Keratinocyte (primary cell): ENCODE data around the gene F12. TPM values are rescaled to one million over a fixed set of nuclear protein-coding genes. Genes with fewer than 3 reads are reported as not detected.
"Not testable (repeated sequence)": the region's sequence is repeated elsewhere in the genome, so short reads cannot be mapped to it uniquely, and the experiment has no call there.

Source experiments
- DNase-seq: peaks from one replicate; pipeline ENCODE4 v3.0.0-alpha.2; 2011; ENCODE audit warnings: low read depth, missing footprints, low spot score
- FAIRE-seq: peaks from 2 replicates; lab custom pipeline; 2011; peaks lifted over from hg19 to GRCh38; lab: Jason Lieb, UNC
- H2AFZ ChIP-seq: 2 replicates; pipeline ENCODE4 v1.6.0; 2012; ENCODE audit warnings: low read length, control low read depth, inconsistent platforms; ENCODE audit not compliant: control insufficient read depth
- H3K27ac ChIP-seq: 2 replicates; pipeline ENCODE4 v1.5.1; 2011; ENCODE audit warnings: low read length; ENCODE audit not compliant: control insufficient read depth, insufficient read depth
- H3K27me3 ChIP-seq: 3 replicates; pipeline ENCODE4 v1.6.0; 2011; ENCODE audit warnings: low read length; ENCODE audit not compliant: control insufficient read depth, insufficient read depth; ENCODE audit errors: extremely low read depth
- H3K36me3 ChIP-seq, 2 experiments: 2 replicates in 1 of 2; 3 replicates in 1 of 2; pipeline ENCODE4 v1.5.1; 2011; ENCODE audit warnings: low read length in 2 of 2, mild to moderate bottlenecking in 1 of 2; ENCODE audit not compliant: control insufficient read depth in 2 of 2, insufficient read depth in 2 of 2; ENCODE audit errors: extremely low read depth in 1 of 2
- H3K4me1 ChIP-seq: 3 replicates; pipeline ENCODE4 v1.5.1; 2011; ENCODE audit warnings: low read length; ENCODE audit not compliant: control insufficient read depth, insufficient read depth; ENCODE audit errors: extremely low read depth
- H3K4me2 ChIP-seq: 3 replicates; pipeline ENCODE4 v1.6.0; 2011; ENCODE audit warnings: low read depth, low read length; ENCODE audit not compliant: control insufficient read depth, insufficient read depth; ENCODE audit errors: extremely low read depth
- H3K4me3 ChIP-seq, 3 experiments: fragments of 200-600 bp in 1 of 3; sonication (generic) in 1 of 3; 2 replicates in 2 of 3; 3 replicates in 1 of 3; pipeline ENCODE4 v1.5.1; 2011 to 2016; ENCODE audit warnings: low read length in 3 of 3, mild to moderate bottlenecking in 3 of 3, control low read depth in 2 of 3, inconsistent platforms in 1 of 3, low read depth in 1 of 3, mixed read lengths in 1 of 3, mixed run types in 1 of 3, moderate library complexity in 1 of 3; ENCODE audit not compliant: control insufficient read depth in 2 of 3, insufficient read depth in 2 of 3; ENCODE audit errors: extremely low read depth in 1 of 3
- H3K79me2 ChIP-seq: 2 replicates; pipeline ENCODE4 v1.6.0; 2012; ENCODE audit warnings: low read length; ENCODE audit not compliant: control insufficient read depth, insufficient read depth
- H3K9ac ChIP-seq: 3 replicates; pipeline ENCODE4 v1.6.0; 2011; ENCODE audit warnings: low read length; ENCODE audit not compliant: control insufficient read depth, insufficient read depth; ENCODE audit errors: extremely low read depth
- H3K9me1 ChIP-seq: 3 replicates; pipeline ENCODE4 v1.6.0; 2011; ENCODE audit warnings: low read length; ENCODE audit not compliant: control insufficient read depth, insufficient read depth; ENCODE audit errors: extremely low read depth
- H3K9me3 ChIP-seq: 2 replicates; pipeline ENCODE4 v1.5.1; 2012; ENCODE audit warnings: low read depth, low read length; ENCODE audit not compliant: control insufficient read depth
- H4K20me1 ChIP-seq: 3 replicates; pipeline ENCODE4 v1.6.0; 2011; ENCODE audit warnings: low read length; ENCODE audit not compliant: control insufficient read depth, insufficient read depth; ENCODE audit errors: extremely low read depth
- EZH2 ChIP-seq: IDR thresholded peaks from one replicate; pipeline ENCODE4 v1.6.1; 2012; ENCODE audit warnings: inconsistent platforms, mild to moderate bottlenecking, low read length, moderate library complexity
- dilution Hi-C: fragments of 300-500 bp; cut with MboI; formaldehyde crosslinking; loops from one replicate; pipeline ENCODE4 v1.7.0; 2020; ENCODE audit warnings: low sequenced_read_pairs; ENCODE audit not compliant: extremely low pct_ligation_motif_present
- polyA plus RNA-seq, 5 experiments: library from polyadenylated mRNA; depleted of rRNA in 3 of 5; stranded (reverse) in 3 of 5; stranded (forward) in 1 of 5; unstranded in 1 of 5; fragments of >200 nt; gene quantifications; 1 replicate in 1 of 5; 2 replicates in 3 of 5; 3 replicates in 1 of 5; pipeline versions ENCODE4 v1.2.1 to v1.2.3, GENCODE V29; 2011 to 2012; ENCODE audit warnings: missing spikeins in 2 of 5, low read depth in 1 of 5, low replicate concordance in 1 of 5
- TF ChIP-seq, protein P1 (sequence below), 3 experiments: IDR thresholded peaks in 1 of 3; conservative IDR thresholded peaks in 1 of 3; optimal IDR thresholded peaks in 1 of 3; 2 replicates in 2 of 3; 3 replicates in 1 of 3; pipeline versions ENCODE3 to v1.5.1; 2011; ENCODE audit warnings: low read length in 3 of 3, mild to moderate bottlenecking in 3 of 3, moderate library complexity in 2 of 3, control low read depth in 1 of 3, inconsistent platforms in 1 of 3; ENCODE audit not compliant: insufficient read depth in 2 of 3; ENCODE audit errors: extremely low read depth in 1 of 3

Gene F12
- polyA plus RNA-seq, 1 donor (not counting 4 experiments of a cell fraction or from before 2014, with no cell fraction given), result 7.7 TPM

DNA sequence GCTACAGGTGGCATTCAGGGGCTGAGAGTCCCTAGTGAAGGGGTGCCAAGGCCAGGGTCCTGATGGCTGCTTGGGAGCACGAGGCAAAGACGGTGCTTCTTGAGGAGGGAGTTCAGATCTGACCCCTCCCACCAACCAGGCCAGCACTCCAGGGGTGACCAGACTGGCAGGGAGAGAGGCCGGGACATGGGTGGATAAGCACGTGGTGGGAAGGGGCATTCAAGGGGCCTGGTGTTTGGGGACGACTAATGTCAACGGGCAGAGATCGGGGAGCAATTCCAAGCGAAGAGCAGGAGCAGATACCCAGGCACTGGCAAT, 47.1 kb downstream of the F12 start:
- Histone ChIP-seq H2AFZ (peak overlapping the region; percentile 92), H3K9me1 (no peaks in the 10 kb centered on the region), H3K79me2 (no peaks in the 10 kb centered on the region), H4K20me1 (no peaks in the 10 kb centered on the region), H3K27ac (peak overlapping the region; percentile 71), H3K4me1 (peaks cover 39% of the 10 kb centered on the region), H3K4me3 (peak overlapping the region in 1 of 3 experiments; percentile 65), H3K27me3 (no peaks in the 10 kb centered on the region), H3K9me3 (no peaks in the 10 kb centered on the region), H3K36me3 (no peaks in the 10 kb centered on the region), H3K4me2 (peak overlapping the region; percentile 87), H3K9ac (peak overlapping the region; percentile 68)
- peak; percentile 52 for FAIRE-seq
- no peak for DNase-seq
- TF ChIP-seq EZH2, result no peak
- TF ChIP-seq, protein P1, sequence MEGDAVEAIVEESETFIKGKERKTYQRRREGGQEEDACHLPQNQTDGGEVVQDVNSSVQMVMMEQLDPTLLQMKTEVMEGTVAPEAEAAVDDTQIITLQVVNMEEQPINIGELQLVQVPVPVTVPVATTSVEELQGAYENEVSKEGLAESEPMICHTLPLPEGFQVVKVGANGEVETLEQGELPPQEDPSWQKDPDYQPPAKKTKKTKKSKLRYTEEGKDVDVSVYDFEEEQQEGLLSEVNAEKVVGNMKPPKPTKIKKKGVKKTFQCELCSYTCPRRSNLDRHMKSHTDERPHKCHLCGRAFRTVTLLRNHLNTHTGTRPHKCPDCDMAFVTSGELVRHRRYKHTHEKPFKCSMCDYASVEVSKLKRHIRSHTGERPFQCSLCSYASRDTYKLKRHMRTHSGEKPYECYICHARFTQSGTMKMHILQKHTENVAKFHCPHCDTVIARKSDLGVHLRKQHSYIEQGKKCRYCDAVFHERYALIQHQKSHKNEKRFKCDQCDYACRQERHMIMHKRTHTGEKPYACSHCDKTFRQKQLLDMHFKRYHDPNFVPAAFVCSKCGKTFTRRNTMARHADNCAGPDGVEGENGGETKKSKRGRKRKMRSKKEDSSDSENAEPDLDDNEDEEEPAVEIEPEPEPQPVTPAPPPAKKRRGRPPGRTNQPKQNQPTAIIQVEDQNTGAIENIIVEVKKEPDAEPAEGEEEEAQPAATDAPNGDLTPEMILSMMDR (optimal IDR thresholded peaks at IDR 0.05 in 1 of 3, IDR thresholded peaks at IDR 0.05 in 1 of 3, conservative IDR thresholded peaks at IDR 0.05 in 1 of 3; ENCODE audit: extremely low read depth in 1 of 3, insufficient read depth in 2 of 3, low read length in 3 of 3), result no peak
- dilution Hi-C loops, result no loop called here

DNA sequence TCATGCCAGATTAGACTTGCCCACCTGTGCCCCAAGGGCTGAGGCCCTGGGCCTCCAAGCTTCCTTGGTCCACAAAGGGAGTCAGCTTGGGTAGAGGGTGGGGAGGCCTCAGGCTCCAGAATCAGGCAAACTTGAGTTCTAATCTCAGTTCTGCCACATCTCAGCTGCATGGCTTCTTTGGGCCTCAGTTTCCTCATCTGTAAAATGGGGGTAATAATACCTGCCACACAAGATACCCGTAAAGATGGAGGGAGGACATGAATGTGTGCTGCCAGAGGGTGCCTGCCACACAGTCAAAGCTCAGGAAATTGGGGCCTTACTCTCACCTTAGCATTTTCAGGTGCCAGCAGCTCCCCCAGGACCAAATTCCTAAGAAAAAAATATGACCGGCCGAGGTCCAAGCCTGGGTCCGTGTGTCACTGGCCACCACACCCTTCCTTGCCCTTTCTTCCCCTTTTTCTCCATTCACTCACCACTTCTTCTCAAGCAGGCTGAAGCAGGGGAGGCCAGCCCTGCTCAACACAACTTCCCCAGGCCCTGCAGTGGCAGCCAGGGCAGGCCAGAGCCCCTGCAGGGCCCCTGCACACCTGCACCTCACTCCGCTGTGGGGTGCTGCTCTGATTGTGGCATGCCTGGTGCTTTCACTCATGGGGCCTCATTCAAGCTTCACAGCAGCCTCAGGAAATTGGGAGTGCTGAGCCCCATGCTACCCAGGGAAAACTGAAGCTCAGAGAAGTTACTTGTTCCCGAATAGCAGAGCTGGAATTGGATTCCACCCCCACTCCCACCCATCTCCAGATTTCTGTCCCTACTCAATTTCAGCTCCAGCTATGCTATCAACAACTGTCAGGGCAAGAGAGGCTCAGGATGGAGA, 47.7 kb downstream of the F12 start:
- dilution Hi-C loops, result no loop called here
- FAIRE-seq (no peak), DNase-seq (no peak)
- Histone ChIP-seq H3K27me3 (no peaks in the 10 kb centered on the region), H3K27ac (peak overlapping the region; percentile 71), H3K4me3 (no peak overlapping the region), H3K4me2 (peak overlapping the region; percentile 87), H3K79me2 (no peaks in the 10 kb centered on the region), H2AFZ (peak overlapping the region; percentile 92), H3K9me3 (no peaks in the 10 kb centered on the region), H3K9me1 (no peaks in the 10 kb centered on the region), H3K36me3 (no peaks in the 10 kb centered on the region), H3K9ac (peak overlapping the region; percentile 68), H4K20me1 (no peaks in the 10 kb centered on the region), H3K4me1 (peaks cover 39% of the 10 kb centered on the region)
- TF ChIP-seq EZH2, result no peak
- TF ChIP-seq, protein P1 (optimal IDR thresholded peaks at IDR 0.05 in 1 of 3, IDR thresholded peaks at IDR 0.05 in 1 of 3, conservative IDR thresholded peaks at IDR 0.05 in 1 of 3; ENCODE audit: extremely low read depth in 1 of 3, insufficient read depth in 2 of 3, low read length in 3 of 3), result no peak

DNA sequence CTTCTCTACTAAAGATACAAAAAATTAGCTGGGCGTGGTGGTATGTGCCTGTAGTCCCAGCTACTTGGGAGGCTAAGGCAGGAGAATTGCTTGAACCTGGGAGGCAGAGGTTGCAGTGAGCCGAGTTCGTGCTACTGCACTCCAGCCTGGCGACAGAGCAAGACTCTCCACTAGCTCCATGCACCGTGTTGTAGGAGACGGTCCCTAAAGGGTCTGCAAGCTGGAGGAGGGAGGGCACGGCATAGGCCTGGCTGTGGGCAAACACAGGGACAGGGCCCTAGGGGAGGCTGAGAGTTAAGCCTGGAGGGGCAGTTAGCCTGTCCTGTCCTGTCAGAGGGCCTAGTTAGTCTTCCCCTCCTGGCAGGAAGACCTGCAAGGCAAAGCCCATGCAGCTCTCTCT, 48.6 kb downstream of the F12 start:
- H4K20me1 ChIP-seq, H2AFZ ChIP-seq, H3K4me2 ChIP-seq, H3K79me2 ChIP-seq, FAIRE-seq, H3K9me3 ChIP-seq, dilution Hi-C loops, H3K4me3 ChIP-seq, DNase-seq, H3K9me1 ChIP-seq, H3K36me3 ChIP-seq, H3K27ac ChIP-seq, H3K9ac ChIP-seq, H3K27me3 ChIP-seq: not testable (repeated sequence)
- H3K4me1 ChIP-seq, result peaks cover 39% of the 10 kb centered on the region
